HepG2 (cell line): ENCODE data around the gene SPATA7. TPM values are rescaled to one million over a fixed set of nuclear protein-coding genes. Genes with fewer than 3 reads are reported as not detected.

Source experiments
- ATF3 ChIP-seq: sonication (generic); formaldehyde crosslinking; IDR thresholded peaks from 2 replicates; pipeline ENCODE4 v1.4.0; 2020; ENCODE audit warnings: missing genetic modification reagents
- CBX2 ChIP-seq, 2 experiments: fragments of 200-600 bp in 1 of 2; sonication (generic); formaldehyde crosslinking in 1 of 2; IDR thresholded peaks; 2 replicates each; pipeline versions ENCODE4 v1.7.0 to v1.8.1; 2018 to 2022; ENCODE audit warnings: low read depth in 2 of 2, low read length in 1 of 2, mild to moderate bottlenecking in 1 of 2, missing genetic modification reagents in 1 of 2
- FOXK2 ChIP-seq: fragments of 450-650 bp; IDR thresholded peaks from 2 replicates; pipeline ENCODE4 v1.6.1; 2016
- GLMP ChIP-seq: sonication (generic); formaldehyde crosslinking; IDR thresholded peaks from 2 replicates; pipeline ENCODE4 v1.9.0; 2021; ENCODE audit warnings: missing genetic modification reagents, mild to moderate bottlenecking, borderline replicate concordance
- IKZF4 ChIP-seq: sonication (generic); formaldehyde crosslinking; IDR thresholded peaks from 2 replicates; pipeline ENCODE4 v1.5.1; 2020; ENCODE audit warnings: borderline replicate concordance, mild to moderate bottlenecking, low read depth, missing genetic modification reagents; ENCODE audit errors: not compliant biosample characterization
- KDM1A ChIP-seq: IDR thresholded peaks from 2 replicates; pipeline ENCODE4 v1.6.1; 2016; ENCODE audit warnings: missing compliant biosample characterization
- MBNL3 ChIP-seq: fragments of 250-450 bp; sonication (Bioruptor Pico); conservative IDR thresholded peaks from 2 replicates; pipeline ENCODE4 v1.8.0; 2022; ENCODE audit warnings: mild to moderate bottlenecking, inconsistent platforms
- MED13 ChIP-seq: sonication (generic); formaldehyde crosslinking; IDR thresholded peaks from 2 replicates; pipeline ENCODE4 v1.5.0; 2020; ENCODE audit warnings: missing genetic modification reagents
- REPIN1 ChIP-seq: sonication (generic); formaldehyde crosslinking; IDR thresholded peaks from 2 replicates; pipeline ENCODE4 v1.8.0; 2022; ENCODE audit warnings: missing genetic modification reagents, low read depth, mild to moderate bottlenecking, borderline replicate concordance
- SP2 ChIP-seq: sonication (generic); formaldehyde crosslinking; IDR thresholded peaks from 2 replicates; pipeline ENCODE4 v1.5.1; 2020; ENCODE audit warnings: mild to moderate bottlenecking, missing genetic modification reagents
- TCF7L2 ChIP-seq: IDR thresholded peaks from 2 replicates; pipeline ENCODE4 v1.6.1; 2011; ENCODE audit warnings: mild to moderate bottlenecking, low read depth, low read length, moderate library complexity
- TERF1 ChIP-seq: sonication (generic); formaldehyde crosslinking; IDR thresholded peaks from 2 replicates; pipeline ENCODE4 v1.8.0; 2022; ENCODE audit warnings: mild to moderate bottlenecking, missing genetic modification reagents, moderate library complexity
- ZFP36L1 ChIP-seq: sonication (generic); formaldehyde crosslinking; IDR thresholded peaks from 2 replicates; pipeline ENCODE4 v1.8.0; 2022; ENCODE audit warnings: mild to moderate bottlenecking, missing genetic modification reagents, moderate library complexity
- ZNF280B ChIP-seq: sonication (generic); formaldehyde crosslinking; IDR thresholded peaks from 2 replicates; pipeline ENCODE4 v1.5.0; 2020; ENCODE audit warnings: missing genetic modification reagents, mild to moderate bottlenecking, borderline replicate concordance
- ZNF354B ChIP-seq: sonication (generic); formaldehyde crosslinking; IDR thresholded peaks from 2 replicates; pipeline ENCODE4 v1.8.0; 2022; ENCODE audit warnings: mild to moderate bottlenecking, missing genetic modification reagents
- ZNF362 ChIP-seq: sonication (generic); formaldehyde crosslinking; IDR thresholded peaks from 2 replicates; pipeline ENCODE4 v1.4.0; 2020; ENCODE audit warnings: missing genetic modification reagents, mild to moderate bottlenecking, borderline replicate concordance
- ZNF383 ChIP-seq: sonication (generic); formaldehyde crosslinking; IDR thresholded peaks from 2 replicates; pipeline ENCODE4 v1.4.0; 2020; ENCODE audit warnings: missing genetic modification reagents, mild to moderate bottlenecking, borderline replicate concordance
- ZNF768 ChIP-seq: sonication (generic); formaldehyde crosslinking; IDR thresholded peaks from 2 replicates; pipeline ENCODE4 v1.4.0; 2020; ENCODE audit warnings: missing genetic modification reagents
- polyA plus RNA-seq, 8 experiments: library from polyadenylated mRNA; depleted of rRNA in 3 of 8; stranded (reverse) in 7 of 8; unstranded in 1 of 8; fragments of >200 nt; fragmentation: Illumina TruSeq in 4 of 8; extraction: Trizol in 4 of 8; gene quantifications; 2 replicates each; pipeline versions ENCODE4 v1.2.1 to v1.2.3, GENCODE V29; 2011 to 2016; ENCODE audit warnings: low read depth in 4 of 8, missing spikeins in 1 of 8, mixed read lengths in 1 of 8; ENCODE audit not compliant: insufficient read depth in 1 of 8
- total RNA-seq, 5 experiments: library from RNA; depleted of rRNA; stranded (reverse); fragments of >200 nt; fragmentation: Illumina TruSeq; extraction: Trizol; gene quantifications; 2 replicates each; pipeline ENCODE4 v1.2.3, GENCODE V29; 2016; ENCODE audit warnings: low read depth in 1 of 5
- TF ChIP-seq, protein P1 (sequence below): IDR thresholded peaks from 2 replicates; pipeline ENCODE4 v1.6.1; 2012; ENCODE audit warnings: low read depth, low read length, improper control_type of control experiment
- TF ChIP-seq, protein P2 (sequence below): IDR thresholded peaks from 2 replicates; pipeline ENCODE4 v1.6.1; 2016; ENCODE audit warnings: control low read depth

SPATA7 gene
- total and polyA plus RNA-seq, 2 of the 13 experiments (the other 11 are each of a cell fraction or from before 2014, with no cell fraction given), result 3.6 to 5.5 TPM

DNA sequence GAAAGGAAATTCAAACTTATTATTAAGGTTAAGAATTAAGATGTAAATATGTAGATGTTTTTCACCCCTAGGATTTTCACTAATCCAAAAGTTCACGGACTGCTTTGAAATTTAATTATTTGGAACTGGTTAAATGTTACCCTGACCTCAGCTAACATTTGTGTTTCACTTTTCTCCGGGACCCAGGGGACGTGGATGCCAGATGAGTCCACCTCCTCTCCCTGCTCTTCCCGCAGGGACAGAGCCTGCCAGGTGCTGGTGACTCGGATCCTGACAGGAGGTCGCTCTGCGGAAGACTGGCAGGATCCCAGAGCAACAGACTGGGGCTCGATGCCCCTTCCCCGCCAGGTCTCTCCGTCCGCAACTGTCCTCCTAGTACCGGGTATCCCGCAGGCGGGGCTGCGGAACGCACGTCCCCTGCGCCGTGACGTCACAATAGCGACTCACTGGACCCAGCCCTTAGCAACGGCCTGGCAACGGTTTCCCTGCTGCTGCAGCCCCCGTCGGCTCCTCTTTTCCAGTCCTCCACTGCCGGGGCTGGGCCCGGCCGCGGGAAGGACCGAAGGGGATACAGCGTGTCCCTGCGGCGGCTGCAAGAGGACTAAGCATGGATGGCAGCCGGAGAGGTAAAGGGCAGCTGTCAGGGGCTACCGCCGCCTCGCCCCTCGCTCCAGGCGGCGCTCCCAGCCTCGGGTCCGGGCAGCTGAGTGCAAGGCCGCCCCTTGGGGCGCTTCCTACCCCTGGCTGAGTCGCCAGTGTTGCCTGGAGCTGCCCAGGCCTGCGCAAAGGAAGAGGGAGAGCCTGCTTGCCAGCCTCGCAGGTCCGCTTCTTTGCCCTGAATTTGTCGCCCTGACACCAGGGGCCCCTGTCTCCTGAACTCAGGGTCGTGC is at the start of gene SPATA7 (continued):
- TF ChIP-seq ATF3 (CRISPR knock-in tag) (no peak), ZNF383 (CRISPR knock-in tag) (no peak), ZNF362 (CRISPR knock-in tag) (no peak), ZNF768 (CRISPR knock-in tag) (peak; percentile 28; the same call in 1 of the 2 replicates), ZFP36L1 (no peak), ZNF354B (CRISPR knock-in tag) (no peak), KDM1A (CRISPR knock-in tag) (no peak), ZNF280B (CRISPR knock-in tag) (0 out of 2 replicates have a peak, but pooled peaks have one; percentile 42), SP2 (CRISPR knock-in tag) (no peak; the same call in 1 of the 2 replicates), MBNL3 (CRISPR knock-in tag) (no peak), TERF1 (CRISPR knock-in tag) (no peak), REPIN1 (peak; percentile 59; the same call in 1 of the 2 replicates), IKZF4 (no peak), TCF7L2 (no peak), CBX2 (IDR thresholded peaks at IDR 0.05; ENCODE audit: low read depth, low read length) (no peak), CBX2 (CRISPR knock-in tag; IDR thresholded peaks at IDR 0.05; ENCODE audit: low read depth) (no peak), FOXK2 (no peak), MED13 (CRISPR knock-in tag) (no peak), GLMP (CRISPR knock-in tag) (no peak)
- TF ChIP-seq, protein P1, sequence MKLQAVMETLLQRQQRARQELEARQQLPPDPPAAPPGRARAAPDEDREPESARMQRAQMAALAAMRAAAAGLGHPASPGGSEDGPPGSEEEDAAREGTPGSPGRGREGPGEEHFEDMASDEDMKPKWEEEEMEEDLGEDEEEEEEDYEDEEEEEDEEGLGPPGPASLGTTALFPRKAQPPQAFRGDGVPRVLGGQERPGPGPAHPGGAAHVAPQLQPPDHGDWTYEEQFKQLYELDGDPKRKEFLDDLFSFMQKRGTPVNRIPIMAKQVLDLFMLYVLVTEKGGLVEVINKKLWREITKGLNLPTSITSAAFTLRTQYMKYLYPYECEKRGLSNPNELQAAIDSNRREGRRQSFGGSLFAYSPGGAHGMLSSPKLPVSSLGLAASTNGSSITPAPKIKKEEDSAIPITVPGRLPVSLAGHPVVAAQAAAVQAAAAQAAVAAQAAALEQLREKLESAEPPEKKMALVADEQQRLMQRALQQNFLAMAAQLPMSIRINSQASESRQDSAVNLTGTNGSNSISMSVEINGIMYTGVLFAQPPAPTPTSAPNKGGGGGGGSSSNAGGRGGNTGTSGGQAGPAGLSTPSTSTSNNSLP, result no peak; the same call in 1 of the 2 replicates
- TF ChIP-seq, protein P2, sequence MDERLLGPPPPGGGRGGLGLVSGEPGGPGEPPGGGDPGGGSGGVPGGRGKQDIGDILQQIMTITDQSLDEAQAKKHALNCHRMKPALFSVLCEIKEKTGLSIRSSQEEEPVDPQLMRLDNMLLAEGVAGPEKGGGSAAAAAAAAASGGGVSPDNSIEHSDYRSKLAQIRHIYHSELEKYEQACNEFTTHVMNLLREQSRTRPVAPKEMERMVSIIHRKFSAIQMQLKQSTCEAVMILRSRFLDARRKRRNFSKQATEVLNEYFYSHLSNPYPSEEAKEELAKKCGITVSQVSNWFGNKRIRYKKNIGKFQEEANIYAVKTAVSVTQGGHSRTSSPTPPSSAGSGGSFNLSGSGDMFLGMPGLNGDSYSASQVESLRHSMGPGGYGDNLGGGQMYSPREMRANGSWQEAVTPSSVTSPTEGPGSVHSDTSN (CRISPR knock-in tag), result no peak
